Subcutaneous adipose tissue (tissue), 4 donors: ENCODE results near the gene ABHD12B. TPM values are rescaled to one million over a fixed set of nuclear protein-coding genes. Genes with fewer than 3 reads are reported as not detected.

Experiments used
- total RNA-seq, 4 donors: library from RNA; depleted of rRNA; stranded (reverse); fragments of >200 nt; gene quantifications; one replicate each; pipeline ENCODE4 v1.1.0, GENCODE V29; 2016
- TF ChIP-seq, protein P1 (sequence below): fragments of 450-650 bp; IDR thresholded peaks from one replicate; pipeline ENCODE4 v1.5.1; 2016; ENCODE audit warnings: low read depth, mild to moderate bottlenecking, control low read depth, antibody characterized with exemption, moderate library complexity

The ABHD12B gene
- total RNA-seq, result not detected

DNA sequence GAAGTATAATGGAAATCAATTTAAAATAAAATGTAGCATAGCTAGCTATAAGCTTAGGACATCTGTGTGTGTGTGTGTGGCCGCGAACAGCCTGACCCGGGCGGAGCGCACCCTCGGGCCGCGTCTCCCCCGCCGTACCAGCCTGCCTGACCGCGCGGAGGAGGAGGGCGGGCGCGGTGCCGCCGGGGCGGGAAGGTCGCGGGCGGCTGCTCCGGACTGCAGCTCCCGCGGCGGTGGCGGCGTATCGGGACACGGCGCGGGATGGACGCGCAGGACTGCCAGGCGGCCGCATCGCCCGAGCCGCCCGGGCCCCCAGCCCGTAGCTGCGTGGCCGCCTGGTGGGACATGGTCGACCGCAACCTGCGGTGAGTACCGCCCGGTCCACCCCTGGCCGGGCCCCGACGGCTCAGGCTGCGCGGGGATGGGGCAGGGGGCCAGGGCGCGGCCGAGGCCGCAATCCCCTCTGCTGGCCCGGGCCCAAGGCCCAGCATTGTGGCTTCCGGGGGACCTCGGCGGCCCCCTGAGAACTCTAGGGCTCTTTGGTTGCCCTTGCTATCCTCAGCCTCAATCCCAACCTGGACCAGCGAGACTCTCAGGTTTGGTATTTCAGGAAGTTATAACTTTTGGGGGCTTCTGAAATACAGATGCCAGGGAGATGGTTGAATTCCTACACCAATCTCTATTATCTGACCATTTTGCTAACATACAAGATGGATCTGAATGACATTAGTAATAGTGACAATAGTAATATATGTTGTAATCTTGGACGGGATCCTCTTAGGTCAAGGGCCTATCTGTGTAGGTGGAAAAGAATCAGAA is at the start of gene ABHD12B:
ABHD12B (plus strand) TSS at position 140 of the 819 bp plus-strand sequence; CDS start at position 262, 122 bp downstream.
- TF ChIP-seq, protein P1, sequence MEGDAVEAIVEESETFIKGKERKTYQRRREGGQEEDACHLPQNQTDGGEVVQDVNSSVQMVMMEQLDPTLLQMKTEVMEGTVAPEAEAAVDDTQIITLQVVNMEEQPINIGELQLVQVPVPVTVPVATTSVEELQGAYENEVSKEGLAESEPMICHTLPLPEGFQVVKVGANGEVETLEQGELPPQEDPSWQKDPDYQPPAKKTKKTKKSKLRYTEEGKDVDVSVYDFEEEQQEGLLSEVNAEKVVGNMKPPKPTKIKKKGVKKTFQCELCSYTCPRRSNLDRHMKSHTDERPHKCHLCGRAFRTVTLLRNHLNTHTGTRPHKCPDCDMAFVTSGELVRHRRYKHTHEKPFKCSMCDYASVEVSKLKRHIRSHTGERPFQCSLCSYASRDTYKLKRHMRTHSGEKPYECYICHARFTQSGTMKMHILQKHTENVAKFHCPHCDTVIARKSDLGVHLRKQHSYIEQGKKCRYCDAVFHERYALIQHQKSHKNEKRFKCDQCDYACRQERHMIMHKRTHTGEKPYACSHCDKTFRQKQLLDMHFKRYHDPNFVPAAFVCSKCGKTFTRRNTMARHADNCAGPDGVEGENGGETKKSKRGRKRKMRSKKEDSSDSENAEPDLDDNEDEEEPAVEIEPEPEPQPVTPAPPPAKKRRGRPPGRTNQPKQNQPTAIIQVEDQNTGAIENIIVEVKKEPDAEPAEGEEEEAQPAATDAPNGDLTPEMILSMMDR, result no peak

- TF ChIP-seq, protein P1, result no peak
Measured at GRCh38 chr14:50822501-50823042, 49.3 kb upstream of the ABHD12B start.

GRCh38 chr14:50823051-50823761 is 48.6 kb upstream of the ABHD12B start:
- TF ChIP-seq, protein P1, result no peak

GRCh38 chr14:50823762-50824636 is 47.9 kb upstream of the ABHD12B start:
- TF ChIP-seq, protein P1, result no peak

- TF ChIP-seq, protein P1, result no peak
Measured at GRCh38 chr14:50825307-50825706, 46.5 kb upstream of the ABHD12B start.

DNA sequence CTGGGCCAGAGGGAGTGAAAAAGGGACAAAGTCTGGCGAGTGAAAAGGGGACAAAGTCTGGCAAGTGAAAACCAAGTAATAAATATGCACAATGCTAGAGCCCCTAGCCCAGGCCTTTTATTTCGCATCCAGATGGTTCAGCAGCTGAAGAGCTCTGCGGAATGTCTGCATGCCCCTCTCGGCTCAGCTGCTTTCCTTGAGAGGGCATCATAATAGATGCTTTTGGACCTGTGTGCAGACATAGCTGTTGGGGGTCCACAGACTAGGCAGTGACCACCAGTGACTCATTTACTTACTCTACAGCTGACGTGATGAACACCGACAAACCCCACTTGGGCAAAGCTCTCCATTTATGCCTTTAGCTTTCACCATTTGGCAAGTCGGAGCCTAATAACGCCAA is 45.2 kb upstream of the ABHD12B start:
- TF ChIP-seq, protein P1, result no peak
